Skeletal muscle satellite cell (primary cell): ENCODE measurements around the gene BRINP1.

Experiments used
- H3K27me3 ChIP-seq: 2 replicates; pipeline ENCODE4 v1.7.0; 2013; ENCODE audit warnings: low read length; ENCODE audit not compliant: control insufficient read depth, insufficient read depth
- H3K36me3 ChIP-seq: 2 replicates; pipeline ENCODE4 v1.7.0; 2013; ENCODE audit warnings: mild to moderate bottlenecking, control low read depth, low read length; ENCODE audit not compliant: insufficient read depth
- H3K4me1 ChIP-seq: 2 replicates; pipeline ENCODE4 v1.7.0; 2013; ENCODE audit warnings: low read length; ENCODE audit not compliant: control insufficient read depth, insufficient read depth
- H3K4me2 ChIP-seq: 2 replicates; pipeline ENCODE4 v1.7.0; 2013; ENCODE audit warnings: mild to moderate bottlenecking, low read length
- H3K4me3 ChIP-seq: 2 replicates; pipeline ENCODE4 v1.7.0; 2013; ENCODE audit warnings: low read length
- H3K9ac ChIP-seq: 2 replicates; pipeline ENCODE4 v1.7.0; 2013; ENCODE audit warnings: mild to moderate bottlenecking, low read depth, low read length, moderate library complexity
- H3K9me3 ChIP-seq: replicated peaks from 2 replicates; pipeline ENCODE4 v1.7.0; 2013; ENCODE audit warnings: mild to moderate bottlenecking, control low read depth, low read length

The BRINP1 gene

DNA sequence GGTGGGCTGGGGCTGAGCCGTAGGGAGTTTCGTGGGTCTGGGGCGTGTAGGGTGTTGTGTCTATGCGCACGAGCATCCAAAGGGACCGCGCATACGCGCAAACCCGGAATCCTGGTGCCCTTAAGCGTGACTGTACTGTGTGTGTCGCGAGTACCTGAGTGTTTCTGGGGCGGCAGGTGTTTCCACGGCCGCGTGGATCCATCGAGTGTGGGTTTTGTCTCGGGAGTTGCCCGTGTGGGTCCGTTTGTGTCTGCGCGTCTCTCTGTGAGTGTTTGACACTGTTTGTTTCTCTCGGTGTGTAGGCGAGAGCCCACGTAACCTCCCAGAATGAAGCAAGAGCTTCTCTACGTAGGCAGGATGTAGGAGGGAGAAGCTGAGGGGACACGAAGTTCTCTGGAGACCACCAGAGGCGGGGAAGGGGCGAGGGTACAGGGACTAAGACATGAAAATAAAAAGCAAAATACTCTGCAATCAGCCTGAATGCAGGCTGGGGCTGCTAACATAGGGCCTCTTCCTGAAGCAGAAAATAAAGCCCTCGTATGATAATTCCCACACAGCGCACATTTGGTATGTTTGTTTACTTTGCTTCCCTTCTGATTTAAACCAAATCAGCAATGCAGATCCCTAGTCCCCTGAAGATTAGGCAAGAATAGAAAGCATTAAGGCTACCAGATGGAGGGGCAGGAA, 588 bp upstream of the BRINP1 start:
- Histone ChIP-seq H3K9ac (no peak overlapping the region), H3K27me3 (peaks cover 30% of the 10 kb centered on the region), H3K36me3 (no peaks in the 10 kb centered on the region), H3K4me2 (peak overlapping the region; percentile 90), H3K9me3 (no peaks in the 10 kb centered on the region), H3K4me1 (peaks cover 10% of the 10 kb centered on the region), H3K4me3 (peak overlapping the region; percentile 71)

DNA sequence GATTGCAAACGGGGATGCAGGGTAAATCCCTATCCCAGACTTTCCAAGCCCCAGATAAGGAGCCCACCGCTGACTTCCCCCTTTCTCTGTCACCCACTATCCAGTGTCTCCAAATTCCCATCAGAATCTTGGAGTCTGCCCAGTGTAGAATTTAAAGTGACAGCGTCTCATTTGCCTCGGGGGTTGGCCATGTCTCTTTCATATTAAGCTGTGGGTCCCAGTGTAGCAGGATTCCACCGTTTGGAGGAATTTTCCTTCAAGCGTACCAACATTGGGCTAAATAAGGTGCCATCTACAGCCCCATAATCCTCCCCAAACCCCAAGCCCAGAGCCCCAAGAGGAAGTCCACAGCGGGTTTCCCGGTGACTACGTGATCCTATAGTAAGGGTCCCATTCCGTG, 1.1 kb downstream of the BRINP1 start:
- Histone ChIP-seq H3K9me3 (no peaks in the 10 kb centered on the region), H3K27me3 (peaks cover 30% of the 10 kb centered on the region), H3K36me3 (no peaks in the 10 kb centered on the region), H3K4me3 (peak overlapping the region; percentile 71), H3K4me1 (peaks cover 10% of the 10 kb centered on the region), H3K9ac (peak overlapping the region; percentile 65), H3K4me2 (peak overlapping the region; percentile 90)

DNA sequence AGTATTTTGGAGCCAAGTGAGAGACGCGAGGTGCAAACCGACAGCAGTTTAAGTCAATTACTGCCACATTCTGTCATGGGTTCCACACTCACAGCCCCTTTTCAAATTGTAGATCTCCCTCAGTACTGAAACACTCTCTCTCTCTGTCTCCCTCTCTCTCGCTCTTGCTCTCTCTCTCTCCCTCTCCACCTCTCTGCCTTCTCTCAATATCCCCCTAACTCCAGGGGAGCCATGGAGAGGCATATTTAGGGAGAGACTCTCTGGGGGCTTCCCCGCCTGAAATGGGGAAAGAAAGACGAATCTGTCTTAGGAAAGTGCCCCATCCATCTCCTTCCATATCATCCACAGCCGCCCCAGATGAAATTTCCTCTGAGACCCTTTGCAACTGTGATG, 1.6 kb downstream of the BRINP1 start:
- H3K4me1 ChIP-seq, result peaks cover 10% of the 10 kb centered on the region
- no peak overlapping the region for H3K9ac ChIP-seq

DNA sequence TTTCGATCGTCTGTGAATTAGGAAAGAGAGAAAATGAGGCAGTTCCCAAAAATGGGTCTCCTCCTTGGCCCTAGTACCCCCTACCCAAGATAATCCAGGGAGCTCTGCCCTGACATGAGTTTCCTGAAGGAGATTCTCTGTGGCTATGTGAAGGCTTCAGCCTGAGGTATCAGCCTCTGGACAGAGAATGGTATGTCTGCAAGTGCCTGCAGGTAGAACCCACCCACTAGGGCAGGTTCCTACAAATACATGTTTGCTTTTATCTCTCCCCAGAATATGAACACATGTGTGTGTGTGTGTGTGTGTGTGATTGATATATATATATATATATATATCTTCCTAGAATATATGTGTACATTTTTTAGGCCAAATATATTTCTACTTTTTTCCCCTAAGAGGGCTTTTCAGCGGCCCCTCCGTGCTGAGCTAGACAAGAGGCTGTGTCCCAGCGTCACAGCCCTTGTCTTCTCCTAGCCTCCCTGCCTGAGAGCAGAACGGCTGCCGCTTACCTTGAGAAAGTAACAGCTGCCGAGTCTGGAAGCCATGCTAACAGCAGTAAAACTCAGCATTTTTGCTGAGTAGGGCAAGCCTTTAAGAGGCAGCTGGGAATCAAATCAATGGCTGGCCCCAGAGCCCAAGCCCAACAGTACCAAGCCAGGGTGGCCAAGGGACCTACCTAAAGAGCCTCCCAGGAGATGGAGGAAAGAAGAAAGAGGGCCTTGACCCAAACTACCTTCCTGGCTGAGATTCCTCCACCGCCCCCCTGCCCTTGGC, 2.1 kb downstream of the BRINP1 start:
- Histone ChIP-seq H3K36me3 (no peaks in the 10 kb centered on the region), H3K9ac (no peak overlapping the region), H3K4me1 (peaks cover 10% of the 10 kb centered on the region), H3K27me3 (peaks cover 30% of the 10 kb centered on the region), H3K4me3 (peak overlapping the region; percentile 71), H3K4me2 (peak overlapping the region; percentile 90), H3K9me3 (no peaks in the 10 kb centered on the region)

More for the DNA sequence above, 1.6 kb downstream of the BRINP1 start:
- Histone ChIP-seq H3K36me3 (no peaks in the 10 kb centered on the region), H3K4me2 (peak overlapping the region; percentile 90), H3K27me3 (peaks cover 30% of the 10 kb centered on the region), H3K9me3 (no peaks in the 10 kb centered on the region), H3K4me3 (peak overlapping the region; percentile 71)

DNA sequence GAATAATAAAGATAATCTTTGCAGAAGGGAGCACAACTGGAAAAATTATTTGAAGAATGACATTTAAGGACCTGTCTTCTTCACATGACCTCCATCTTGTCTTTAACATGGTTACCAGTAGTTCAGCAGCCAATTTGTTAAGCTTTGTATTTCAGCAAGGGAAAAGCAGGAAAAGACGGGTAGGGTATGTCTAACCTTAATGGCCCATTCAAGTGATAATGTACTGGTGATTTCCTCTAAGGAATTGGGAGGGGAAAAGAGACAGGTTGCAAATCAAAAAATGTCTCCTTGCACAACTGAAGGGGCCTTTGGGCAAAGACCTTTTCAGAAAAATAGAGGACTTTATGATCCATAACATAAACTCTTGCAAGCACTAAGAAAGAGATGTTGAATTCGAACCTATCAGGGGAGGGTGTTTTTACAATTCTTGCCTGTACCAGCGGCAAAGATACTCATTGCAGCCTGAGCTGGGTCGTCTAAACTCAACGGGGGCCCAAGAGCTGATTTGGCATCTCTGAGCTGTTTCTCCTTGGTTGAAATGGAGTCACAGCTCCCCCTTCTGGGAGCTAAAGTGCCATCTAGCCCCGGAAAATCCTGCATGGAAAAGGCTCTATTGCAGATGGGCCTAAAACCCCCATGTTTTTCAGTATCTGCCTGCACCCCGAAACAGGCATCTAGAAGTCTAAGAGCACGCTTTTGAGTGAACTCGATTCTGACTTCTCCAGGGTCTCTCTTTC, 3.8 kb downstream of the BRINP1 start:
- H3K4me2 ChIP-seq, result no peak overlapping the region
- no peak overlapping the region for H3K9ac ChIP-seq
- H3K36me3 ChIP-seq, result no peaks in the 10 kb centered on the region
- H3K4me3 ChIP-seq, result no peak overlapping the region
- peaks cover 30% of the 10 kb centered on the region for H3K27me3 ChIP-seq
- peaks cover 10% of the 10 kb centered on the region for H3K4me1 ChIP-seq
- H3K9me3 ChIP-seq, result no peaks in the 10 kb centered on the region

DNA sequence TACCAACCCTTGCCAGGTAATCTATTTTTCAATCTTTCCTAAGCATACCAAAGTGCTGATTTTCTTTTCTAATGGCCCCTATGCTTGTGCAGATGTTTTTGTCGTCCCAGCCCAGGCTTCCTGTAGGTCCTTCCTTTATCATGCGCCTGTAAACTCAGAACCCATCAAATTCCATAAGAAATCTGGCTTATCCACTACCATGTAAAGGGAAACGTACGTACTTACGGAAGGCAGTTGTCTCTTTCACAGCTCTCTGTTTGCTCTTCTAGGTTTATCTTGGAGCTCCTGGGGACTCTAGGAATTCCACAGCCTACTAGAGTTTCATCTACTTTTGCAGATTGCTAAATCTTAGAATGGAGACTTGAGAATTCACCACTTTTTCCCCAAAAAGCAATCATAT, 9.0 kb downstream of the BRINP1 start:
- Histone ChIP-seq H3K4me1 (no peaks in the 10 kb centered on the region), H3K4me2 (no peak overlapping the region), H3K9ac (no peak overlapping the region), H3K4me3 (no peak overlapping the region), H3K36me3 (no peaks in the 10 kb centered on the region), H3K27me3 (no peaks in the 10 kb centered on the region), H3K9me3 (no peaks in the 10 kb centered on the region)

DNA sequence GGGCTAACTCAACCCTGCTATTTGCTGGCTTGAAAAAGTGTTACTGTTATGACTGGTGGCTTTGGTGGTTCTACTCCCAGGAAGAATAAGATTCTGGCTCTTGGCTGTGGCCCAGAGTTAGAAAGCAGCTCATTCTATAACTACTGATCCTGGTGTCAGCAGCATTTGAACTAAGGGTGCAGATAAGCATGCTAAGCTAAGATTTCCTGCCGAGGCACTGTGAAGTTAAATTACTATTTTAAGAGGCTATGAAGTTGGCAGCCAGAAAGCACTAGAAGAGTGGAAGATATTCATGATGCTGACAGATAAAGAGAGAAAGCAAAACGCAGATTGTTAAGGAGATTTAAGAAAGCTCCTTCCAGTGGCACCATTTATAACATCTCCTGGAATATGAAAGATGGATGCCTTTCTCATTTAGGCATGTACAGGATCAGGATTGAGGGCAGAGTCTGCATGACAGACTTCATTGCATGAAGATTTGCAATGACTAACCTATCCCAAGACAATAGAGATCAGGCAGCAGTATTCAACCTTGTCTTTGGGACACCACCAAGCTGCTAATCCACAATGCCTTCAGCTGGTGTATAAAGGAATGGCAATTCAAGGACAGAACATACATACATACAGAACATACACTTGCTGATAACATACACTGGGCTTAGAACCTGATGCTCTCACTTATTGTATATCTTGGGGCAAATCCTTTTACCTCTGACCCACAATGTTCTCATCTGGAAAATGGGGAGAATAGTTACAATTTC, 11.7 kb downstream of the BRINP1 start:
- no peaks in the 10 kb centered on the region for H3K4me1 ChIP-seq

DNA sequence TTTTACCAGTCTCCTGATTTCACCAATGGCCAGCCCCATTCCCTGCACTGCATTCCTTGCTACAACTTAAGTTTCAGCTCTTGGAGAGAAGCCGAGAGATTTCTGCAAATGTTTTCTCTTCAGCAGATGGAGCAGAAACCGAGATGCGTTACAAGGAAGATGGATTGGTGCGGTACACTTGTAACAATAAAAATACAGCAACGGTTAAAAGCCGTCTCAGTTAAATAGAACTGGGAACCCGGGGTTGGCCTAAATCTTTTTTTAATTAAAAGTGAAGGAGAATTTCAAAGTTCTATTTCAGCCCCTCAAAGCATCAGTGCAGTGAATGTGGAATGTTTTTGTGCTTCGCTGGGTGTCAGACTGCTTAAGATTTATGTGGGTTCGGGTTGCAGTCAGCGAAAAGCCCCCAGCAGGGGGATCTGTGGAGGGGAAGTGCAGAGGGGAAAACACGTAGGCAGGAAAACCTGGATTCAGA, 19.8 kb downstream of the BRINP1 start:
- no peaks in the 10 kb centered on the region for H3K4me1 ChIP-seq
- no peak overlapping the region for H3K9ac ChIP-seq
- H3K36me3 ChIP-seq, result no peaks in the 10 kb centered on the region
- H3K9me3 ChIP-seq, result no peaks in the 10 kb centered on the region
- H3K4me2 ChIP-seq, result no peak overlapping the region
- H3K4me3 ChIP-seq, result no peak overlapping the region
- no peaks in the 10 kb centered on the region for H3K27me3 ChIP-seq

More for the DNA sequence above, 11.7 kb downstream of the BRINP1 start:
- Histone ChIP-seq H3K27me3 (no peaks in the 10 kb centered on the region), H3K9me3 (no peaks in the 10 kb centered on the region), H3K9ac (no peak overlapping the region), H3K4me2 (no peak overlapping the region), H3K36me3 (no peaks in the 10 kb centered on the region), H3K4me3 (no peak overlapping the region)

DNA sequence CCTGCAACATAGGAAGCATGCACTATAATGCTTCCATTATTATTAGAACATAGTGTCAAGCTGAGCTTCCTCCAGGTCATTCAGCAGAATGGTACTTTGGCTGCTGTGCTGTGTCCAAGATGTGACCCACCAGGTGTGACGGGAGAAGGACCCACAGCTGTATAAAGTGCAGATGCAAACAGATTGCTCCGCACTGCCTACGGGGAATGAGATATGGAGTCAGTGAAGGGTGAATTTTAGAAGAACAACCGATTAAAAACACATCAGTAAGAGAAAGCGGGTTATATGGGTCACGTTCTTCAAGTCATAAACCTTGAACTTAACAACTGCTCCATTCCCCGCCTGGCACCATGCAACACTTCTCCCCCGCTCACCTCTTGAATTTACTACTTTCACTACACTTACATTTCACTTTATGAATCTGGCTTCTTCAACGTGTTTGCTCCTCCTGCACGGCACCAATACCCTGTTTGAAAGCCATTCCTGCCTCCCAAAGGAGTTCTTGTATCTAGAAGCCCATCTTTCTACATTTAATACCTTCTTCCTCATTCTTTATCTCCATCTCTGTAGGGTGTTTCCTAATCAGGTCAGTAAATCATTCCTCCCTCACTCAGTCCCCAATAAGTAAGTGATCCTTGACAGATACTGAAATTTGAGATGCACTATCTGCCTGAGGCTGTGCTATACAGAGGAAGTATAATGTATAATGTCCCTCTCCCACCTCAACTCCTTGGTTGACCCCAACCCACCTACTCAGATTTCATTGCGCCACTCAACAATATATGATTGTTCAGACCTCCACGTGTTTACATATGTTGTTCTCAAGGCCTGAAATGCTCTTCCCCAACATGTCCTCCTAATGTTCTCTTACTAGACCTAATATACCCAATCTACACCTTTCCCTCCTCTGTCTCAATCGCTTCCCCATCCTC, 25.9 kb downstream of the BRINP1 start:
- H3K9me3 ChIP-seq, result no peaks in the 10 kb centered on the region
- H3K27me3 ChIP-seq, result no peaks in the 10 kb centered on the region
- H3K4me3 ChIP-seq, result no peak overlapping the region
- H3K4me1 ChIP-seq, result no peaks in the 10 kb centered on the region
- H3K4me2 ChIP-seq, result no peak overlapping the region
- no peaks in the 10 kb centered on the region for H3K36me3 ChIP-seq
- H3K9ac ChIP-seq, result no peak overlapping the region

DNA sequence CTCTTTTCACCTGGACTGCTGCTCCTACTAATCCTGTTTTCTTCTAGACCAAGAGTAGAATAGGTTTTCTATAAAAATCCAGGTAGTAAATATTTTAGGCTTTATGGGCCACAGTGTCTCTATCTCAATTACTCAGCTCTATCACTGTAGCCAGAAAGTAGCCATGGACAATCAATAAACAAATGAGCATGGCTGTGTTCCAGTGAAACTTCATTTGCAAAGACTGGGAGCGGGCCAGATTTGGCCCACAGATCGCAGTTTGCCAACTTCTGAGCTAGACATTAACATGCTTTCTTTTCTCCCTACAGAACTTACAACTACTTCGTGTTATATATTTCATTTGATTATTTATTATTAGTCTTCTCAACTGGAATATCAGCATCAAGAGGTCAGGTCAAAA, 30.2 kb downstream of the BRINP1 start:
- Histone ChIP-seq H3K9me3 (no peaks in the 10 kb centered on the region), H3K4me2 (no peak overlapping the region), H3K27me3 (no peaks in the 10 kb centered on the region), H3K4me1 (no peaks in the 10 kb centered on the region), H3K36me3 (no peaks in the 10 kb centered on the region), H3K9ac (no peak overlapping the region), H3K4me3 (no peak overlapping the region)
